ENCODE results near the gene MOBP. TPM values are rescaled to one million over a fixed set of nuclear protein-coding genes. Genes with fewer than 3 reads are reported as not detected.
A peak's percentile ranks its signal among the peaks of the same experiment; 100 is the strongest.
"Not testable (repeated sequence)": the region's sequence is repeated elsewhere in the genome, so short reads cannot be mapped to it uniquely, and the experiment has no call there.

Gene MOBP
- total and polyA plus RNA-seq, 4 donors = 0.03 to 0.23 TPM; not detected in 2

GRCh38 chr3:39446444-39446843 is 21.0 kb upstream of the MOBP start:
- H3K4me1 ChIP-seq (ENCODE audit: control insufficient read depth in 1 of 2, insufficient read depth in 2 of 2, low read length in 2 of 2) = no peaks in the 10 kb centered on the region
- H3K27me3 ChIP-seq (ENCODE audit: control insufficient read depth in 1 of 2, insufficient read depth in 2 of 2, low read length in 1 of 2) = no peaks in the 10 kb centered on the region
- no peaks in the 10 kb centered on the region for H3K9me3 ChIP-seq (ENCODE audit: control insufficient read depth, low read length)
- no peak overlapping the region for H3K4me3 ChIP-seq (ENCODE audit: low read length in 2 of 2)
- H3K36me3 ChIP-seq (ENCODE audit: control insufficient read depth in 1 of 2, insufficient read depth in 2 of 2, low read length in 1 of 2) = no peaks in the 10 kb centered on the region
- no peak overlapping the region for H3K27ac ChIP-seq (ENCODE audit: low read depth in 1 of 2, low read length in 2 of 2)
- no peak for DNase-seq
- no peak for ATAC-seq (ENCODE audit: low FRiP score)
- intact Hi-C loops (cut with DNase I) = no loop called here
- 82 to 90% methylated on average over 2 of the region's 2 CpGs for whole genome bisulfite sequencing, 2 donors

DNA sequence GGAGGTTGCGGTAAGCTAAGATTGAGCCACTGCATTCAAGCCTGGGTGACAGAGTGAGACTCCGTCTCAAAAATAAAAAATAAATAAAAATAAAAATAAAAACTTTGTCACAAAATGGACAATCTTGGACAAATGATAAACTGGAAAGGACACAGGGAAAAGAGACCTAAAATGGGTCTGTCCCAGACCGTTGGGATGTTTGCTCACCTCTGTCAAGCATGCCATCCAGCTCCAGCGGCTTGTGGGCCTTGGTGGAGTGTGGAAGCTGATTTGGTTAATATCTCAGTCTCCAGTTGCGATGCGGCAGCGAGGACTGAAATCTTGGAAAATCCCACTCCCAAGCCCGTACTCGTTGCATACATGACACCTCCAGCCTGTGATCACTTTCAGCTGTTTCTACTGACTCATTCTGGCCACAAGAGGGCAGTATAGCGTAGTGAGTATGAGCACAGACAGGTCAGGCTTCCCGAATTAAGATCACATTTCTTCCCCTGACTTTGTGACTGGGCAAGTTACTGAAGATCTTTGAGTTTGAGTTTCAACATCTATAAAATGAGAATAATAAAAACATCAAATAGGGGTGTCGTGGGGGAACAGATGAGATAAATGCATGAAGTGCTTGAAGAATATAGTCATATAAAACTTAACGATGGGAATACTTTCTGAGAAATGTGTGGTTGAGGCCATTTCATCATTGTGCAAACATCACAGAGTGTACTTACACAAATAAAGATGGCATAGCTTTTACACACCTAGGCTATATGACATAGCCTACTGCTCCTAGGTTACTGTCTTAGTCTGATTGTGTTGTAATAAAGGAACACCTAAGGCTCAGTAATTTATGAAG is 19.6 kb upstream of the MOBP start:
- Histone ChIP-seq H3K27ac (ENCODE audit: low read depth in 1 of 2, low read length in 2 of 2) (no peak overlapping the region), H3K4me3 (ENCODE audit: low read length in 2 of 2) (no peak overlapping the region), H3K36me3 (ENCODE audit: control insufficient read depth in 1 of 2, insufficient read depth in 2 of 2, low read length in 1 of 2) (no peaks in the 10 kb centered on the region), H3K4me1 (ENCODE audit: control insufficient read depth in 1 of 2, insufficient read depth in 2 of 2, low read length in 2 of 2) (no peaks in the 10 kb centered on the region), H3K27me3 (ENCODE audit: control insufficient read depth in 1 of 2, insufficient read depth in 2 of 2, low read length in 1 of 2) (no peaks in the 10 kb centered on the region), H3K9me3 (ENCODE audit: control insufficient read depth, low read length) (no peaks in the 10 kb centered on the region)
- WGBS, 2 donors = 21 to 22% methylated on average over 13 of the region's 13 CpGs
- ATAC-seq (ENCODE audit: low FRiP score) (peak; percentile 89), DNase-seq (peak in 1 of 2 donors; percentile 48)
- intact Hi-C loops (cut with DNase I) = no loop called here

DNA sequence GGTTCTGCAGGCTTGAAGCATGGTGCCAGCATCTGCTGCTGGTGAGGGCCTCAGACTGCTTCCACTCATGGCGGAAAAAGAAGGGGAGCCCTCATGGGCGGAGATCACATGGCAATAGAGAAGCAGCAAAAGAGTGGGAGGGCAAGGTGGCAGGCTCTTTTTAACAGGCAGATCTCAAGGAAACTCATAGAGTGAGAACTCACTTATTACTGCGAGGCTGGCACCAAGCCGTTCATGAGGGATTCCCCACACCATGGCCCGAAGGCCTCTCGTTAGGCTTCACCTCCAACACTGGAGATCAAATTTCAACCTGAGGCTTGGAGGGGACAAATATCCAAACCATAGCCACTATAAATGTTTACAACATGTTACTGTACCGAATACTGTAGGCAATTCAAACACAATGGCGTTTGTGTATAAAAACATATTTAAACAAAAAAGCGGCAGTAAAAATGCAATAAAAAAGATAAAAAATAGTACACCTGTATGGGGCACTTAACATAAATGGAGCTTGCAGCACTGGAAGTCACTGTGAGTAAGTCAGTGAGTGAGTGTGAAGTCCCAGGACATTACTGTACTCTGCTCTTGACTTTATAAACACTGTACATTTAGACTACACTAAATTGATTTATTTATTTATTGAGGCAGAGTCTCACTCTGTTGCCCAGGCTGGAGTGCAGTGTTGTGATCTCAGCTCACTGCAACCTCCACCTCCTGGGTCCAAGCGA is 18.8 kb upstream of the MOBP start:
- Histone ChIP-seq H3K4me3 (ENCODE audit: low read length in 2 of 2) (no peak overlapping the region), H3K4me1 (ENCODE audit: control insufficient read depth in 1 of 2, insufficient read depth in 2 of 2, low read length in 2 of 2) (no peaks in the 10 kb centered on the region), H3K9me3 (ENCODE audit: control insufficient read depth, low read length) (no peaks in the 10 kb centered on the region), H3K27me3 (ENCODE audit: control insufficient read depth in 1 of 2, insufficient read depth in 2 of 2, low read length in 1 of 2) (no peaks in the 10 kb centered on the region), H3K27ac (ENCODE audit: low read depth in 1 of 2, low read length in 2 of 2) (no peak overlapping the region), H3K36me3 (ENCODE audit: control insufficient read depth in 1 of 2, insufficient read depth in 2 of 2, low read length in 1 of 2) (no peaks in the 10 kb centered on the region)
- intact Hi-C loops (cut with DNase I) = no loop called here
- WGBS, 2 donors = 74% methylated on average over 10 of the region's 10 CpGs
- ATAC-seq (ENCODE audit: low FRiP score) (no peak), DNase-seq (peak in 1 of 2 donors; percentile 30)

DNA sequence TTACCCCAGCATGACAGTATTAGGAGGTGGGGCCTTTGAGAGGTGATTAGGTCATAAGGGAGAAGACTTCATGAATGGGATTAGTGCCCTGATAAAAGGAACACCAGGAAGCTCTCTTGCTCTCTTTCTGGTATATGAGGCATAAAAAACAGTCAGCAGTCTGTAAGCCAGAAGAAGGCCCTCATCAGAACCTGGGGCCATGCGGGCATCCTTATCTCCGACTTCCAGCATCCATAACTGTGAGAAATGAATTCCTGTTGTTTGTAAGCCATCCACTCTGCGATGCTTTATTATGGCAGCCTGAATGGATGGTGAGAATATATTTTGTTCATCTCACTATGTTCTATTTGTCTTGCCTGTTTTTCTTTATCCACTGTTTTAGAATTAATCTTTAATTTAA is 17.7 kb upstream of the MOBP start:
- intact Hi-C loops (cut with DNase I) = no loop called here
- Histone ChIP-seq H3K27ac (ENCODE audit: low read depth in 1 of 2, low read length in 2 of 2) (no peak overlapping the region), H3K4me1 (ENCODE audit: control insufficient read depth in 1 of 2, insufficient read depth in 2 of 2, low read length in 2 of 2) (no peaks in the 10 kb centered on the region), H3K9me3 (ENCODE audit: control insufficient read depth, low read length) (no peaks in the 10 kb centered on the region), H3K27me3 (ENCODE audit: control insufficient read depth in 1 of 2, insufficient read depth in 2 of 2, low read length in 1 of 2) (no peaks in the 10 kb centered on the region), H3K4me3 (ENCODE audit: low read length in 2 of 2) (no peak overlapping the region), H3K36me3 (ENCODE audit: control insufficient read depth in 1 of 2, insufficient read depth in 2 of 2, low read length in 1 of 2) (no peaks in the 10 kb centered on the region)
- ATAC-seq (ENCODE audit: low FRiP score) = no peak
- peak in 1 of 2 donors; percentile 24 for DNase-seq
- WGBS, 2 donors = 63 to 64% methylated on average over 3 of the region's 3 CpGs

- WGBS, 2 donors = 56 to 58% methylated on average over 1 of the region's 1 CpG
- H3K36me3 ChIP-seq (ENCODE audit: control insufficient read depth in 1 of 2, insufficient read depth in 2 of 2, low read length in 1 of 2) = no peaks in the 10 kb centered on the region
- no peak for ATAC-seq (ENCODE audit: low FRiP score)
- no peaks in the 10 kb centered on the region for H3K9me3 ChIP-seq (ENCODE audit: control insufficient read depth, low read length)
- no peaks in the 10 kb centered on the region for H3K4me1 ChIP-seq (ENCODE audit: control insufficient read depth in 1 of 2, insufficient read depth in 2 of 2, low read length in 2 of 2)
- no peak overlapping the region for H3K27ac ChIP-seq (ENCODE audit: low read depth in 1 of 2, low read length in 2 of 2)
- no peaks in the 10 kb centered on the region for H3K27me3 ChIP-seq (ENCODE audit: control insufficient read depth in 1 of 2, insufficient read depth in 2 of 2, low read length in 1 of 2)
- DNase-seq = no peak
- H3K4me3 ChIP-seq (ENCODE audit: low read length in 2 of 2) = no peak overlapping the region
- intact Hi-C loops (cut with DNase I) = no loop called here
These were observed 14.3 kb upstream of the MOBP start for GRCh38 chr3:39453134-39453533.

DNA sequence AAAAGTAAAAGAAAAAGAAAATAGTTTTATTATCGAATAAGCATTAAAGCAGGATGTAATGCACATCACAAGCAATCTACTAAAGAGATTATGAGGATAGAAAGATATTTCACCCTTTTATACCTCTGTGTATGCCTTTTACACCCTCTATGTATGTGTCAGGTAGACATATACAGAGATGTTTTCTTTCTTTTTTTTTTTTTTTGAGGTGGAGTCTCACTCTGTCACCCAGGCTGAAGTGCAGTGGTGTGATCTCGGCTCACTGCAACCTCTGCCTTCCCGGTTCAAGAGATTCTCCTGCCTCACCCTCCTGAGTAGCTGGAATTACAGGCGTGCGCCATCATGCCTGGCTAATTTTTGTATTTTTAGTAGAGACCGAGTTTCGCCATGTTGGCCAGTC is 13.6 kb upstream of the MOBP start:
- H3K4me1 ChIP-seq (ENCODE audit: control insufficient read depth in 1 of 2, insufficient read depth in 2 of 2, low read length in 2 of 2); H3K36me3 ChIP-seq (ENCODE audit: control insufficient read depth in 1 of 2, insufficient read depth in 2 of 2, low read length in 1 of 2); H3K4me3 ChIP-seq (ENCODE audit: low read length in 2 of 2); H3K9me3 ChIP-seq (ENCODE audit: control insufficient read depth, low read length); H3K27ac ChIP-seq (ENCODE audit: low read depth in 1 of 2, low read length in 2 of 2); ATAC-seq (ENCODE audit: low FRiP score); H3K27me3 ChIP-seq (ENCODE audit: control insufficient read depth in 1 of 2, insufficient read depth in 2 of 2, low read length in 1 of 2); intact Hi-C loops (cut with DNase I); DNase-seq: not testable (repeated sequence)
- 91 to 92% methylated on average over 7 of the region's 7 CpGs for WGBS, 2 donors

- Histone ChIP-seq H3K27me3 (ENCODE audit: control insufficient read depth in 1 of 2, insufficient read depth in 2 of 2, low read length in 1 of 2) (no peaks in the 10 kb centered on the region), H3K36me3 (ENCODE audit: control insufficient read depth in 1 of 2, insufficient read depth in 2 of 2, low read length in 1 of 2) (no peaks in the 10 kb centered on the region), H3K4me3 (ENCODE audit: low read length in 2 of 2) (no peak overlapping the region), H3K27ac (ENCODE audit: low read depth in 1 of 2, low read length in 2 of 2) (no peak overlapping the region), H3K4me1 (ENCODE audit: control insufficient read depth in 1 of 2, insufficient read depth in 2 of 2, low read length in 2 of 2) (no peaks in the 10 kb centered on the region), H3K9me3 (ENCODE audit: control insufficient read depth, low read length) (no peaks in the 10 kb centered on the region)
- intact Hi-C loops (cut with DNase I) = no loop called here
- 51 to 53% methylated on average over 3 of the region's 3 CpGs for WGBS, 2 donors
- ATAC-seq (ENCODE audit: low FRiP score) (no peak), DNase-seq (no peak)
These were observed 12.8 kb upstream of the MOBP start for GRCh38 chr3:39454591-39455217.

- Histone ChIP-seq H3K27me3 (ENCODE audit: control insufficient read depth in 1 of 2, insufficient read depth in 2 of 2, low read length in 1 of 2) (no peaks in the 10 kb centered on the region), H3K36me3 (ENCODE audit: control insufficient read depth in 1 of 2, insufficient read depth in 2 of 2, low read length in 1 of 2) (no peaks in the 10 kb centered on the region), H3K4me3 (ENCODE audit: low read length in 2 of 2) (no peak overlapping the region), H3K4me1 (ENCODE audit: control insufficient read depth in 1 of 2, insufficient read depth in 2 of 2, low read length in 2 of 2) (no peaks in the 10 kb centered on the region), H3K27ac (ENCODE audit: low read depth in 1 of 2, low read length in 2 of 2) (no peak overlapping the region), H3K9me3 (ENCODE audit: control insufficient read depth, low read length) (no peaks in the 10 kb centered on the region)
- intact Hi-C loops (cut with DNase I) = no loop called here
- no peak for ATAC-seq (ENCODE audit: low FRiP score)
- WGBS, 2 donors = 95 to 96% methylated on average over 20 of the region's 20 CpGs
- DNase-seq = peak in 1 of 2 donors; percentile 37
These were observed 11.3 kb upstream of the MOBP start for GRCh38 chr3:39456159-39456558.

Measured in aorta (tissue), 5 donors.